WI38 (cell line): Measurements from ENCODE around the gene NUDT9.
"Not testable (repeated sequence)": the region's sequence is repeated elsewhere in the genome, so short reads cannot be mapped to it uniquely, and the experiment has no call there.

Source experiments
- H3K4me3 ChIP-seq: 2 replicates; pipeline ENCODE4 v1.5.1; 2011; ENCODE audit warnings: low read depth, mild to moderate bottlenecking, control low read depth, low read length
- CTCF ChIP-seq: IDR thresholded peaks from 2 replicates; pipeline ENCODE4 v1.5.1; 2012; ENCODE audit warnings: low read depth, mild to moderate bottlenecking, control low read depth, low read length

Gene NUDT9, protein sequence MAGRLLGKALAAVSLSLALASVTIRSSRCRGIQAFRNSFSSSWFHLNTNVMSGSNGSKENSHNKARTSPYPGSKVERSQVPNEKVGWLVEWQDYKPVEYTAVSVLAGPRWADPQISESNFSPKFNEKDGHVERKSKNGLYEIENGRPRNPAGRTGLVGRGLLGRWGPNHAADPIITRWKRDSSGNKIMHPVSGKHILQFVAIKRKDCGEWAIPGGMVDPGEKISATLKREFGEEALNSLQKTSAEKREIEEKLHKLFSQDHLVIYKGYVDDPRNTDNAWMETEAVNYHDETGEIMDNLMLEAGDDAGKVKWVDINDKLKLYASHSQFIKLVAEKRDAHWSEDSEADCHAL

DNA sequence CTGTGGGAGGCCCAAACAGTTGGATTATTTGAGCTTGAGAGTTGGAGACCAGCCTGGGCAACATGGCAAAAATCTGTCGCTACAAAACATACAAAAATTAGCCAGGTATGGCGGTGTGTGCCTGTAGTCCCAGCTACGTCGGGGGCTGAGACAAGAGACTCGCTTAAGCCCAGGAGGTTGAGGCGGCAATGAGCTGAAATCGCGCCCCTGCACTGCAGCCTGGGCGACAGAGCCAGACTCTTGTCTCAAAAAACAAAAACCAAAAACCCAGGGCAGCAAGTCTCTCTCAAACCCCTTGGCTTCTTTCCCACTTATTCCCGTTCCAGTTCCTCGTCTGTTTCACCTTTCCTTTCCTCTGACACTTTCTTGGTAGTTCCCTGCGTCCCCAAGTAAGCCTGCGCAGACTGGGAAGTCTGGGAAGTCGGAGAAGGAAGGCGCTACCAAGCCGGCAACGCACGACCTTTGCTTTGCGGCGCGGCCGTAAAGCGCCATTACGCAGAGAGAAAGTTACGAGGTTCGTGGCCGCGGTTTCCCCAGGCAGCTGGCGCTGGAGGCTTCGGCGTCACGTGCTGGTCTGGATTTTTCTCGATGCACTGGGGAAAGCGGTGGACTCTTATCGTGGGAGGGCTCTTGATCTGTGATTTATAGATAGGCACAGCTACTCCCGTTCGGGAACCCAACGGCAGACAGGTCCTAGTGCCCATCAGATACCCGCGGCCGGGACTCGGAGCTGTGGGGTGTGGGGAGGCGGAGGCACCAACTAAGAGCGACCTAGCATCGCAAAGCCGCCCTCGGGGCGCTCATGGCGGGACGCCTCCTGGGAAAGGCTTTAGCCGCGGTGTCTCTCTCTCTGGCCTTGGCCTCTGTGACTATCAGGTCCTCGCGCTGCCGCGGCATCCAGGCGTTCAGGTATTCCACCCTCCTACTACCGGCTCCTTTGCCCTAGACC is at the start of gene NUDT9:
Gene NUDT9 (plus strand): TSS at position 470 of the 949 bp plus-strand sequence. CDS start 333 bp downstream, at position 803.
- no peak for TF ChIP-seq CTCF
- H3K4me3 ChIP-seq, result peak within 1 kb of the TSS; percentile 94

DNA sequence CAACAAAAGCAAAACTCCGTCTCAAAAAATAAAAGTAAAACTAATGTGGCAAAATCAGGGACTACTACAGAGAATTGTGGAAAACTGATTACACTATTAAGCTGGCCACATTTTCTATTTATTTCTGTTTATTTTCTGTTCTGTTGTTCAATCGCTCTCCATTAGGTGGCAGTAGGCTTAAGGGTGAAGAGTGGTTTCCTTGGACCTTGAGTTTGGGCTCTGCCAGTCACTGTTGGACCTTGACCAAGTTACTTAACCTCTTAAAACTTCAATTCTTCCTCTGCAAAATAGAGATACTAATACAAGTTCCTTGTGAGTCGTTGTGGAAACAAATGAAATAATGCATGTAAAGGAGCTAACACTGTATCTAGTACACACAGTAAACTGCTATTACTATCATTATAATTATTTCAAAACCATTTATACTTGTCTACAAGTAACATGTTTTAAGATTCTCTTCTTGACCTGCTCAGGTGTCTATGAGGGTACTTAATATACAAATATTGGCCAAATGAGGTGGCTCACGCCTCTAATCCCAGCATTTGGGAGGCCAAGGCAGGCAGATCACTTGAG is 46.6 kb upstream of the NUDT9 start:
- peak; percentile 53 for TF ChIP-seq CTCF
- no peak overlapping the region for H3K4me3 ChIP-seq

GRCh38 chr4:87377816-87378215 is 44.6 kb upstream of the NUDT9 start:
- no peak for TF ChIP-seq CTCF
- no peak overlapping the region for H3K4me3 ChIP-seq

DNA sequence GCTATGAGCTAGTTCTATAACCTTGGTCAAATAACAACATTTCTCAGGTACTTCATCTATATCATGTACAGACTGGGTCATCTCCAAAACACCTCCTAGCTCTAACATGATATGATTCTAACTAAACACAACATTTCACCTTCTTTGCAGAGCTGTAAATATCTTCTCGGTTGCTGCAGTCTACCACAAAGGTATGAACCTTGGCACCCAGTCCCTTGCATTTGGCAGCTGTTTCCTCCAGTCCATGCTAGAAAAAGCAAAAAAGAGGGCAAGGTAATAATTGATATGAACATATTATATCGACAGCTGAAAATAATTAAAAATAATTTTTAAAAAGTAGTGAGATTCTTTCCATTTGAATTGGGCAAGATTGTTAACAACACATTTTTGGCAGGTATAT is 40.3 kb upstream of the NUDT9 start:
- no peak overlapping the region for H3K4me3 ChIP-seq
- TF ChIP-seq CTCF, result no peak

- no peak for TF ChIP-seq CTCF
- H3K4me3 ChIP-seq, result no peak overlapping the region
These were observed 39.4 kb upstream of the NUDT9 start for GRCh38 chr4:87382931-87383330.

GRCh38 chr4:87384466-87385132 is 37.8 kb upstream of the NUDT9 start:
- H3K4me3 ChIP-seq, result not testable (repeated sequence)

GRCh38 chr4:87387237-87387636 is 35.1 kb upstream of the NUDT9 start:
- H3K4me3 ChIP-seq, result no peak overlapping the region
- no peak for TF ChIP-seq CTCF
